SK-N-SH (cell line): ENCODE measurements around the gene G6PD. TPM values are rescaled to one million over a fixed set of nuclear protein-coding genes. Genes with fewer than 3 reads are reported as not detected.

ENCODE experiments used
- CTCF ChIA-PET: fragments of 300-600, 350-600 bp; formaldehyde crosslinking; extraction: SDS; loops from one replicate; lab custom pipeline; 2021; lab: Yijun Ruan, JAX
- POLR2A ChIA-PET: fragments of 350-600 bp; sonication (Branson Sonifier 250); formaldehyde crosslinking; extraction: SDS; loops from one replicate; lab custom pipeline; 2020; ENCODE audit warnings: antibody characterized with exemption, inconsistent platforms; lab: Yijun Ruan, JAX
- DNase-seq: peaks from one replicate; pipeline ENCODE4 v3.0.0; 2012
- H2AFZ ChIP-seq: fragments of 200-600 bp; sonication (generic); 2 replicates; pipeline ENCODE4 v1.8.1; 2016; ENCODE audit warnings: antibody characterized with exemption, mild to moderate bottlenecking, low read depth
- H3F3A ChIP-seq: fragments of 200-600 bp; sonication (generic); replicated peaks from 2 replicates; pipeline ENCODE3; 2016; ENCODE audit warnings: antibody characterized with exemption, mild to moderate bottlenecking; ENCODE audit not compliant: insufficient read depth
- H3K27ac ChIP-seq, 2 experiments: fragments of 200-500 bp in 1 of 2; fragments of 200-600 bp in 1 of 2; sonication (Bioruptor generic) in 1 of 2; sonication (generic), shearing (Covaris generic) in 1 of 2; 2 replicates each; pipeline versions ENCODE4 v1.5.1 to v1.6.1; 2014 to 2016; ENCODE audit warnings: low read depth in 2 of 2, inconsistent platforms in 1 of 2, low read length in 1 of 2, mild to moderate bottlenecking in 1 of 2, mixed read lengths in 1 of 2
- H3K27me3 ChIP-seq: fragments of 200-600 bp; sonication (generic), shearing (Covaris generic); 2 replicates; pipeline ENCODE4 v1.6.1; 2016; ENCODE audit warnings: mixed run types; ENCODE audit not compliant: insufficient read depth
- H3K36me3 ChIP-seq, 2 experiments: fragments of 200-500 bp in 1 of 2; fragments of 200-600 bp in 1 of 2; sonication (Bioruptor generic) in 1 of 2; sonication (generic) in 1 of 2; replicated peaks in 1 of 2; 2 replicates each; pipeline versions ENCODE3 to v1.5.1; 2014 to 2016; ENCODE audit warnings: low read length in 1 of 2, mild to moderate bottlenecking in 1 of 2; ENCODE audit not compliant: insufficient read depth in 2 of 2, control insufficient read depth in 1 of 2
- H3K4me1 ChIP-seq, 2 experiments: fragments of 200-500 bp in 1 of 2; fragments of 200-600 bp in 1 of 2; sonication (Bioruptor generic) in 1 of 2; sonication (generic), shearing (Covaris generic) in 1 of 2; 2 replicates each; pipeline versions ENCODE4 v1.5.1 to v1.6.1; 2014 to 2016; ENCODE audit warnings: low read depth in 1 of 2, low read length in 1 of 2, mixed run types in 1 of 2; ENCODE audit not compliant: insufficient read depth in 2 of 2, control insufficient read depth in 1 of 2
- H3K4me2 ChIP-seq: fragments of 200-600 bp; sonication (generic), shearing (Covaris generic); 2 replicates; pipeline ENCODE4 v1.6.1; 2017; ENCODE audit warnings: mixed run types
- H3K4me3 ChIP-seq, 2 experiments: fragments of 200-500 bp in 1 of 2; fragments of 200-600 bp in 1 of 2; sonication (Bioruptor generic) in 1 of 2; sonication (generic), shearing (Covaris generic) in 1 of 2; 2 replicates each; pipeline versions ENCODE4 v1.5.1 to v1.8.1; 2014 to 2016; ENCODE audit warnings: low read depth in 2 of 2, inconsistent platforms in 1 of 2, low read length in 1 of 2, mild to moderate bottlenecking in 1 of 2, mixed read lengths in 1 of 2, moderate library complexity in 1 of 2
- H3K79me2 ChIP-seq: fragments of 200-600 bp; sonication (generic); 2 replicates; pipeline ENCODE4 v1.8.1; 2017; ENCODE audit warnings: mild to moderate bottlenecking; ENCODE audit not compliant: insufficient read depth
- H3K9ac ChIP-seq: fragments of 200-600 bp; sonication (generic); 2 replicates; pipeline ENCODE4 v1.6.1; 2017; ENCODE audit warnings: mixed run types
- H3K9me2 ChIP-seq: fragments of 200-600 bp; sonication (generic); 2 replicates; pipeline ENCODE4 v1.6.1; 2017; ENCODE audit warnings: mixed run types
- H3K9me3 ChIP-seq: fragments of 200-600 bp; sonication (generic); 2 replicates; pipeline ENCODE4 v1.6.1; 2017; ENCODE audit warnings: mixed run types, mild to moderate bottlenecking, moderate library complexity
- H4K20me1 ChIP-seq: fragments of 200-600 bp; sonication (generic); 2 replicates; pipeline ENCODE4 v1.6.1; 2017; ENCODE audit warnings: mild to moderate bottlenecking, mixed run types; ENCODE audit not compliant: insufficient read depth
- CHD2 ChIP-seq: fragments of 150-350 bp; IDR thresholded peaks from 2 replicates; pipeline ENCODE4 v1.6.1; 2018; ENCODE audit warnings: low read length; ENCODE audit not compliant: partially characterized antibody
- FOXJ3 ChIP-seq: sonication (generic); formaldehyde crosslinking; IDR thresholded peaks from 2 replicates; pipeline ENCODE4 v1.5.1; 2020; ENCODE audit warnings: mild to moderate bottlenecking, missing genetic modification reagents
- MEF2A ChIP-seq: IDR thresholded peaks from 2 replicates; pipeline ENCODE4 v1.4.0; 2012; ENCODE audit warnings: low read depth, borderline replicate concordance
- SIN3A ChIP-seq: IDR thresholded peaks from 2 replicates; pipeline ENCODE4 v1.6.1; 2012; ENCODE audit warnings: low read depth, mild to moderate bottlenecking, low read length, moderate library complexity, borderline replicate concordance
- TAF1 ChIP-seq: IDR thresholded peaks from 2 replicates; pipeline ENCODE4 v1.6.1; 2012; ENCODE audit warnings: low read depth, mild to moderate bottlenecking, low read length, moderate library complexity, borderline replicate concordance
- WGBS: methylation state at CpG from one replicate; pipeline ENCODE4 v1.1.6; 2017; ENCODE audit warnings: low lambda C conversion rate; 5-methylcytosine and 5-hydroxymethylcytosine counted together
- polyA plus RNA-seq, 3 experiments: library from polyadenylated mRNA; depleted of rRNA; stranded (reverse); fragments of >200 nt; gene quantifications; 2 replicates each; pipeline ENCODE4 v1.2.3, GENCODE V29; 2012
- TF ChIP-seq, protein P1 (sequence below): IDR thresholded peaks from 2 replicates; pipeline ENCODE4 v1.4.0; 2012; ENCODE audit warnings: low read depth, borderline replicate concordance
- TF ChIP-seq, protein P2 (sequence below): IDR thresholded peaks from 2 replicates; pipeline ENCODE4 v1.4.0; 2012; ENCODE audit warnings: low read depth

Gene G6PD
- polyA plus RNA-seq, 1 of the 3 experiments (the other 2 are of a cell fraction) = 131 TPM

DNA sequence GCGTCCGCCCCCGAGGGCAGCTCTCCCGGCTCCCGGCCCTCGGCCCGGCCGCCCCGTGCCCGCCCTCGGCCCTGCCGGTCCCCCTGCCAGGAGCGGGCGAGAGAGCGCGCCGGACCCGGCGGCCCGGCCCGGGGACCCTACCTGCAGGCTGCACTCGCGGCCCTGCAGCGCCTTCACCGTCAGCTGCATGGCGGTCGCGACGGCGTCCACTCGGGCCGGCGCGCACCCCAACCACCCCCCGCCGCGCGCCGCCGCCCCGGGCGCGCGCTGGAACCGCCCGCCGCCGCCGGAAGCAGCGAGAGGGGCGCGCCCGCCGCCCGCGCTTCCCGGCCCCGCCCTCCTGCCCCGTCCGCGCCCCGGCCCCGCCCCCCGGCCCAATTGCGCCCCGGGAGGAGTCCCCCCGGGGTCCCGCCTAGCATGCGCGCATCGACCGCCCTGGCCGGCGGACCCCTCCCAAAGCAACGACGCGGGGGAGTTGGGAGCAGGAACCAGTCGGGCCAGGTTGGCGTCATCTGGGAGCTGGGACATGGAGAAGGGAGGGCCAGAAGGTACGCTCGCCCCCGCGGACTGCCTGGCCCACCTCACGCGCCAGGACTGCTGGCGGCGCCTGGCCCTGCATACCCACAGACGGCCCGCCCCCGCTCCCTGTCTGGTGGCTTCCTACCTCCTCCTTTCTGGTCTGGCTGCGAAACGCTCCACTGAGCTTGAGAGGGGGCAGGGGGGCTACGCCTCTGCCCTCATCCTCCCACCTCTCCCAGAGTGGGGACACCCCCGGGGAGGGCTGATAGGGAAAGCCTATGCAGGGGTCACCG is 60.0 kb downstream of the G6PD start, which contains the start of gene UBL4A:
UBL4A (minus strand) TSS at position 220 of the 812 bp plus-strand sequence; CDS start at position 189, 31 bp downstream.
- CTCF ChIA-PET = interaction anchor here (1.1 to 1.4 kb wide), 3 partner anchors 27 to 87 kb away, joined by 3 to 4 read pairs (median 4); no protein-coding TSS in a partner anchor
- peak within 1 kb of the TSS; percentile 49; the same call in 1 of the 2 replicates for H3K9ac ChIP-seq
- no peaks in the 10 kb centered on the region for H3K9me3 ChIP-seq
- H3K4me1 ChIP-seq = peaks cover 0 to 17% of the 10 kb centered on the region in 2 experiments; a peak in 1 of 4 replicates
- peak within 1 kb of the TSS; percentile 20 to 77; a peak in 3 of 4 replicates for H3K27ac ChIP-seq
- H3K4me3 ChIP-seq = peak within 1 kb of the TSS; percentile 56 to 63
- POLR2A ChIA-PET = interaction anchor here (1.5 to 2.4 kb wide), 4 partner anchors 8 to 89 kb away, joined by 4 to 8 read pairs (median 6); partner anchors contain the start of genes LAGE3 and RPL10
- no peak for TF ChIP-seq MEF2A
- TF ChIP-seq, protein P1, sequence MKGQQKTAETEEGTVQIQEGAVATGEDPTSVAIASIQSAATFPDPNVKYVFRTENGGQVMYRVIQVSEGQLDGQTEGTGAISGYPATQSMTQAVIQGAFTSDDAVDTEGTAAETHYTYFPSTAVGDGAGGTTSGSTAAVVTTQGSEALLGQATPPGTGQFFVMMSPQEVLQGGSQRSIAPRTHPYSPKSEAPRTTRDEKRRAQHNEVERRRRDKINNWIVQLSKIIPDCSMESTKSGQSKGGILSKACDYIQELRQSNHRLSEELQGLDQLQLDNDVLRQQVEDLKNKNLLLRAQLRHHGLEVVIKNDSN = no peak
- TF ChIP-seq SIN3A = no peak
- TF ChIP-seq TAF1 = no peak
- no peak for TF ChIP-seq CHD2
- TF ChIP-seq FOXJ3 (CRISPR knock-in tag) = no peak
- H2AFZ ChIP-seq = peak within 1 kb of the TSS; percentile 63; the same call in 1 of the 2 replicates
- no peaks in the 10 kb centered on the region for H4K20me1 ChIP-seq
- peaks cover 0 to 14% of the 10 kb centered on the region in 2 experiments for H3K36me3 ChIP-seq
- peak within 1 kb of the TSS; percentile 80 for H3K4me2 ChIP-seq
- H3F3A ChIP-seq = no peaks in the 10 kb centered on the region
- no peaks in the 10 kb centered on the region for H3K9me2 ChIP-seq
- peaks cover 19% of the 10 kb centered on the region; the same call in 1 of the 2 replicates for H3K79me2 ChIP-seq
- peak; percentile 86 for DNase-seq
- WGBS = 0% methylated on average over 1 of the region's 95 CpGs
- 0 out of 2 replicates have a peak, but pooled peaks cover 10% of the 10 kb centered on the region for H3K27me3 ChIP-seq

DNA sequence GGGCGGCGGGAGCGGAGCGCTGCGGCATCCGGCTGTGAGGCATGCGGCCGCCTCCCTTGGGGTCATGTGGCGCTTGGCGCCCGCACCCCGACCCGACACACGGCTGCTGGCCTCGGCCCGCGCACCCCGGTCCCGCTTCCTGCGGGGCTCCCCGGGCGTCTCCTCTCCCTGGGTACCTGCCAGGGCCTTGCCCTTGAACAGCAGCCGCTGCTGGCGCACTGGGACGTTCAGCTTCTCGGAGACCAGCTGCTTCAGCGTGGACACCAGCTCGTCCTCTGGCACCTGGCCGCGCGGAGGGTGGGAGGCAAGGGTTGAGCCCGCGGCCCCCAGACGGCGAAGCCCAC is 60.6 kb downstream of the G6PD start:
- peaks cover 0 to 17% of the 10 kb centered on the region in 2 experiments; a peak in 1 of 4 replicates for H3K4me1 ChIP-seq
- TF ChIP-seq, protein P2, sequence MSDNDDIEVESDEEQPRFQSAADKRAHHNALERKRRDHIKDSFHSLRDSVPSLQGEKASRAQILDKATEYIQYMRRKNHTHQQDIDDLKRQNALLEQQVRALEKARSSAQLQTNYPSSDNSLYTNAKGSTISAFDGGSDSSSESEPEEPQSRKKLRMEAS = 0 out of 2 replicates have a peak, but pooled peaks have one; percentile 28
- no peak for TF ChIP-seq MEF2A
- H4K20me1 ChIP-seq = no peaks in the 10 kb centered on the region
- H3K9me3 ChIP-seq = no peaks in the 10 kb centered on the region
- peak overlapping the region; percentile 49; the same call in 1 of the 2 replicates for H3K9ac ChIP-seq
- ChIA-PET CTCF (interaction anchor here (1.1 to 1.2 kb wide), 2 partner anchors 49 to 87 kb away, joined by 3 to 4 read pairs; no protein-coding TSS in a partner anchor), POLR2A (interaction anchor here (1.5 to 2.4 kb wide), 3 partner anchors 27 to 88 kb away, joined by 5 to 8 read pairs (median 7); partner anchors contain the start of gene RPL10)
- H3F3A ChIP-seq = no peaks in the 10 kb centered on the region
- peak overlapping the region; percentile 80 for H3K4me2 ChIP-seq
- 0% methylated on average over 3 of the region's 35 CpGs for WGBS
- H3K4me3 ChIP-seq = peak overlapping the region; percentile 56 to 63
- peaks cover 0 to 14% of the 10 kb centered on the region in 2 experiments for H3K36me3 ChIP-seq
- no peaks in the 10 kb centered on the region for H3K9me2 ChIP-seq
- no peak overlapping the region for H2AFZ ChIP-seq
- peaks cover 19% of the 10 kb centered on the region; the same call in 1 of the 2 replicates for H3K79me2 ChIP-seq
- DNase-seq = peak; percentile 56
- peak overlapping the region; percentile 20 to 77; a peak in 2 of 4 replicates for H3K27ac ChIP-seq
- 0 out of 2 replicates have a peak, but pooled peaks cover 10% of the 10 kb centered on the region for H3K27me3 ChIP-seq
